Measurements from ENCODE around the gene DLGAP5.

- TF ChIP-seq CTCF (conservative IDR thresholded peaks at IDR 0.05 in 1 of 2, IDR thresholded peaks at IDR 0.05 in 1 of 2; ENCODE audit: extremely low read depth in 1 of 2, insufficient read depth in 1 of 2, low read depth in 1 of 2, low read length in 2 of 2) (no peak), EZH2 (IDR thresholded peaks at IDR 0.05; ENCODE audit: borderline replicate concordance, low read length) (no peak)
Observed at GRCh38 chr14:55146425-55146824, 45.0 kb downstream of the DLGAP5 start.
